NCI-H187 treated with DMSO at 0.1 percent for 48 hours (cell line): ENCODE measurements around the gene CFB.

ENCODE experiments used
- DNase-seq: peaks from one replicate; lab custom pipeline; 2025; lab: John Stamatoyannopoulos, UW

Gene CFB

GRCh38 chr6:31948753-31949413 lies 3.0 kb downstream of the CFB start:
- no peak for DNase-seq

GRCh38 chr6:31949926-31950548 lies 4.1 kb downstream of the CFB start:
- no peak for DNase-seq

GRCh38 chr6:31952140-31952805 lies 6.4 kb downstream of the CFB start:
- DNase-seq: no peak

GRCh38 chr6:31952890-31953289 lies 7.0 kb downstream of the CFB start:
- no peak for DNase-seq

- DNase-seq: no peak
Measured at GRCh38 chr6:31954511-31954910, 8.6 kb downstream of the CFB start.

- no peak for DNase-seq
Measured at GRCh38 chr6:31956796-31957195, 10.9 kb downstream of the CFB start.

- DNase-seq: no peak
Measured at GRCh38 chr6:31958412-31958740, 12.5 kb downstream of the CFB start.

- peak; percentile 72 for DNase-seq
Measured at GRCh38 chr6:31958741-31959739, 13.1 kb downstream of the CFB start, which contains the start of the genes NELFE and SKIC2. TSS of gene NELFE (minus strand) at chr6:31958971. CDS start at chr6:31958446, 525 bp downstream. TSS of gene SKIC2 (plus strand) at chr6:31959175. CDS start at chr6:31959193, 18 bp downstream.

- no peak for DNase-seq
Measured at GRCh38 chr6:31961616-31962015, 15.7 kb downstream of the CFB start.

- DNase-seq: no peak
Measured at GRCh38 chr6:31963921-31964320, 18.0 kb downstream of the CFB start.

GRCh38 chr6:31965700-31966099 lies 19.8 kb downstream of the CFB start:
- DNase-seq: no peak

GRCh38 chr6:31966506-31966905 lies 20.6 kb downstream of the CFB start:
- no peak for DNase-seq

- no peak for DNase-seq
Measured at GRCh38 chr6:31966997-31967925, 21.4 kb downstream of the CFB start.

- DNase-seq: no peak
Measured at GRCh38 chr6:31967926-31968320, 22.0 kb downstream of the CFB start.

GRCh38 chr6:31968326-31968725 lies 22.4 kb downstream of the CFB start:
- no peak for DNase-seq

- DNase-seq: no peak
Measured at GRCh38 chr6:31968791-31969711, 23.2 kb downstream of the CFB start.

GRCh38 chr6:31969712-31970603 lies 24.1 kb downstream of the CFB start:
- no peak for DNase-seq

GRCh38 chr6:31970604-31971271 lies 24.8 kb downstream of the CFB start:
- DNase-seq: no peak
